Retinal pigment epithelial cell (primary cell): ENCODE data around the gene CFD.
A peak's percentile ranks its signal among the peaks of the same experiment; 100 is the strongest.

ENCODE experiments used
- DNase-seq: peaks from one replicate; pipeline ENCODE4 v3.0.0-alpha.2; 2010; ENCODE audit warnings: low read depth
- H3K4me3 ChIP-seq: 2 replicates; pipeline ENCODE4 v1.5.1; 2011; ENCODE audit warnings: mild to moderate bottlenecking, low read length, control low read depth, moderate library complexity
- TF ChIP-seq, protein P1 (sequence below): conservative IDR thresholded peaks from 2 replicates; pipeline ENCODE4 v1.5.1; 2011; ENCODE audit warnings: low read depth, low read length, control low read depth, inconsistent platforms

CFD gene

DNA sequence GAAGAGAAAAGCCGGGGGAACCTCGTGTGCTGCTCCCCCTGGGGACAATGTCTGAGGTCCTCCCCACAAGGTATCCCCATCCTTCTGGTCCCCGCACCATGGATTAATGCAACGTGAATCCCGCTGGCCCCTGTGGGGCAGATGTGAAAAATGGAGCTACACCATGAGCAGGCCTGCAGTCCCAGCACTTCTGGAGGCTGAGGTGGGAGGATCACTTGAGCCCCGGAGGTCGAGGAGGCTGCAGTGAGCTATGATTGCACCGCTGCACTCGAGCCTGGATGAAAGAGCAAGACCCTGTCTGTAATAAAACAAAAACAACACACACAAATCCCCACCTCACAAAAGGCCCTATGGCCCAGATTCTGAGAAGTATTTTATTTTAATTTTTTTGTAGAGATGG, 1.2 kb upstream of the CFD start:
- TF ChIP-seq, protein P1, sequence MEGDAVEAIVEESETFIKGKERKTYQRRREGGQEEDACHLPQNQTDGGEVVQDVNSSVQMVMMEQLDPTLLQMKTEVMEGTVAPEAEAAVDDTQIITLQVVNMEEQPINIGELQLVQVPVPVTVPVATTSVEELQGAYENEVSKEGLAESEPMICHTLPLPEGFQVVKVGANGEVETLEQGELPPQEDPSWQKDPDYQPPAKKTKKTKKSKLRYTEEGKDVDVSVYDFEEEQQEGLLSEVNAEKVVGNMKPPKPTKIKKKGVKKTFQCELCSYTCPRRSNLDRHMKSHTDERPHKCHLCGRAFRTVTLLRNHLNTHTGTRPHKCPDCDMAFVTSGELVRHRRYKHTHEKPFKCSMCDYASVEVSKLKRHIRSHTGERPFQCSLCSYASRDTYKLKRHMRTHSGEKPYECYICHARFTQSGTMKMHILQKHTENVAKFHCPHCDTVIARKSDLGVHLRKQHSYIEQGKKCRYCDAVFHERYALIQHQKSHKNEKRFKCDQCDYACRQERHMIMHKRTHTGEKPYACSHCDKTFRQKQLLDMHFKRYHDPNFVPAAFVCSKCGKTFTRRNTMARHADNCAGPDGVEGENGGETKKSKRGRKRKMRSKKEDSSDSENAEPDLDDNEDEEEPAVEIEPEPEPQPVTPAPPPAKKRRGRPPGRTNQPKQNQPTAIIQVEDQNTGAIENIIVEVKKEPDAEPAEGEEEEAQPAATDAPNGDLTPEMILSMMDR = no peak
- no peak for DNase-seq
- no peak overlapping the region for H3K4me3 ChIP-seq

GRCh38 chr19:861141-861755, 1.8 kb downstream of the CFD start:
- no peak overlapping the region for H3K4me3 ChIP-seq
- DNase-seq = no peak
- TF ChIP-seq, protein P1 = no peak

GRCh38 chr19:861756-862580, 2.5 kb downstream of the CFD start:
- TF ChIP-seq, protein P1 = peak; percentile 23
- DNase-seq = no peak

DNA sequence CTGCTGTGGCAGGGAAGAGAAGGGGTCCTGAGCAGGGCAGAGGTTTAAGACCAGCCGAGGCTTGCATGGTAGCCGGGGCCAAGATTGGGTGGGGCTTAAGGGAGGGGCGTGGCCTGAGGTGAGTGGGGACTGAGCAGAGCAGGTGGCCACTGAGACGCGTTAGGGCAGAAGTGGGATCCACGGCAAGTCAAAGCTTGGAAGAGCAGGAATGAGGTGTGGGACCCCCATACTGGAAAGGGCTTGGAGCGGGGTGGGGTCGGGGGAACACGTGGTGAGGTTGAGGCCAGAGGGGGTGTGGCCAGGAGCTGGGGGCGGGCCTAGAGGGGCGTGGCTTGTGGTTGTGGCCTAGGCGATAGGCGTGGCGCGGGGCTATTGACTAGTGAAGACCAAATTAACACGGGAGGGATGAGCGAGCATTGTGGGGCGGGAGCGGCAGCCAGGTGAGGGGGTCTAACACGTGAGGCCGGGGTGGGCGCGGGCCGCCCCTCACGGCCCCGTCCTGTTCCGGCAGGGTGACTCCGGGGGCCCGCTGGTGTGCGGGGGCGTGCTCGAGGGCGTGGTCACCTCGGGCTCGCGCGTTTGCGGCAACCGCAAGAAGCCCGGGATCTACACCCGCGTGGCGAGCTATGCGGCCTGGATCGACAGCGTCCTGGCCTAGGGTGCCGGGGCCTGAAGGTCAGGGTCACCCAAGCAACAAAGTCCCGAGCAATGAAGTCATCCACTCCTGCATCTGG, 3.3 kb downstream of the CFD start:
- no peak overlapping the region for H3K4me3 ChIP-seq
- TF ChIP-seq, protein P1 = no peak
- DNase-seq = no peak

More at GRCh38 chr19:861756-862580, 2.5 kb downstream of the CFD start:
- H3K4me3 ChIP-seq = no peak overlapping the region

DNA sequence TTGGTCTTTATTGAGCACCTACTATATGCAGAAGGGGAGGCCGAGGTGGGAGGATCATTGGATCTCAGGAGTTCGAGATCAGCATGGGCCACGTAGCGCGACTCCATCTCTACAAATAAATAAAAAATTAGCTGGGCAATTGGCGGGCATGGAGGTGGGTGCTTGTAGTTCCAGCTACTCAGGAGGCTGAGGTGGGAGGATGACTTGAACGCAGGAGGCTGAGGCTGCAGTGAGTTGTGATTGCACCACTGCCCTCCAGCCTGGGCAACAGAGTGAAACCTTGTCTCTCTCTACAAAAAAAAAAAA, 3.8 kb downstream of the CFD start:
- no peak for DNase-seq
- no peak overlapping the region for H3K4me3 ChIP-seq
- TF ChIP-seq, protein P1 = no peak

- no peak overlapping the region for H3K4me3 ChIP-seq
- no peak for DNase-seq
- TF ChIP-seq, protein P1 = no peak
These were observed 7.4 kb downstream of the CFD start for GRCh38 chr19:866769-867300.
